ENCODE data around the gene PGAP6. TPM values are rescaled to one million over a fixed set of nuclear protein-coding genes. Genes with fewer than 3 reads are reported as not detected.

The PGAP6 gene
- total and polyA plus RNA-seq, 2 of the 13 experiments (the other 11 are each of a cell fraction or from before 2014, with no cell fraction given): 52.7 to 136 TPM

- TF ChIP-seq ZFP36L2 (CRISPR knock-in tag; IDR thresholded peaks at IDR 0.05) (no peak), ZNF605 (CRISPR knock-in tag; IDR thresholded peaks at IDR 0.05) (0 out of 2 replicates have a peak, but pooled peaks have one; percentile 30), EP300 (IDR thresholded peaks at IDR 0.05; ENCODE audit: low read depth in 2 of 2, low read length in 2 of 2) (no peak), EP300 (CRISPR knock-in tag; IDR thresholded peaks at IDR 0.05; ENCODE audit: borderline replicate concordance) (no peak), ZEB1 (IDR thresholded peaks at IDR 0.05; ENCODE audit: insufficient replicate concordance, low read depth) (peak; percentile 71), PHF8 (CRISPR knock-in tag; IDR thresholded peaks at IDR 0.05) (peak; percentile 34), KLF13 (CRISPR knock-in tag; IDR thresholded peaks at IDR 0.05) (no peak), IRX3 (CRISPR knock-in tag; IDR thresholded peaks at IDR 0.05; ENCODE audit: borderline replicate concordance, low read depth) (0 out of 2 replicates have a peak, but pooled peaks have one; percentile 69), ZNF512 (CRISPR knock-in tag; IDR thresholded peaks at IDR 0.05) (no peak), KDM2A (CRISPR knock-in tag; IDR thresholded peaks at IDR 0.05; ENCODE audit: borderline replicate concordance, low read depth) (peak; percentile 87), ZNF724P (CRISPR knock-in tag; IDR thresholded peaks at IDR 0.05; ENCODE audit: borderline replicate concordance) (peak; percentile 89; the same call in 1 of the 2 replicates), PBX2 (CRISPR knock-in tag; IDR thresholded peaks at IDR 0.05) (no peak), ZNF557 (CRISPR knock-in tag; IDR thresholded peaks at IDR 0.05) (peak; percentile 67; the same call in 1 of the 2 replicates), CC2D1A (CRISPR knock-in tag; IDR thresholded peaks at IDR 0.05) (no peak), PHB2 (IDR thresholded peaks at IDR 0.05; ENCODE audit: partially characterized antibody) (no peak)
- TF ChIP-seq, protein P1, sequence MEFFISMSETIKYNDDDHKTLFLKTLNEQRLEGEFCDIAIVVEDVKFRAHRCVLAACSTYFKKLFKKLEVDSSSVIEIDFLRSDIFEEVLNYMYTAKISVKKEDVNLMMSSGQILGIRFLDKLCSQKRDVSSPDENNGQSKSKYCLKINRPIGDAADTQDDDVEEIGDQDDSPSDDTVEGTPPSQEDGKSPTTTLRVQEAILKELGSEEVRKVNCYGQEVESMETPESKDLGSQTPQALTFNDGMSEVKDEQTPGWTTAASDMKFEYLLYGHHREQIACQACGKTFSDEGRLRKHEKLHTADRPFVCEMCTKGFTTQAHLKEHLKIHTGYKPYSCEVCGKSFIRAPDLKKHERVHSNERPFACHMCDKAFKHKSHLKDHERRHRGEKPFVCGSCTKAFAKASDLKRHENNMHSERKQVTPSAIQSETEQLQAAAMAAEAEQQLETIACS (CRISPR knock-in tag; IDR thresholded peaks at IDR 0.05): no peak
- TF ChIP-seq, protein P2, sequence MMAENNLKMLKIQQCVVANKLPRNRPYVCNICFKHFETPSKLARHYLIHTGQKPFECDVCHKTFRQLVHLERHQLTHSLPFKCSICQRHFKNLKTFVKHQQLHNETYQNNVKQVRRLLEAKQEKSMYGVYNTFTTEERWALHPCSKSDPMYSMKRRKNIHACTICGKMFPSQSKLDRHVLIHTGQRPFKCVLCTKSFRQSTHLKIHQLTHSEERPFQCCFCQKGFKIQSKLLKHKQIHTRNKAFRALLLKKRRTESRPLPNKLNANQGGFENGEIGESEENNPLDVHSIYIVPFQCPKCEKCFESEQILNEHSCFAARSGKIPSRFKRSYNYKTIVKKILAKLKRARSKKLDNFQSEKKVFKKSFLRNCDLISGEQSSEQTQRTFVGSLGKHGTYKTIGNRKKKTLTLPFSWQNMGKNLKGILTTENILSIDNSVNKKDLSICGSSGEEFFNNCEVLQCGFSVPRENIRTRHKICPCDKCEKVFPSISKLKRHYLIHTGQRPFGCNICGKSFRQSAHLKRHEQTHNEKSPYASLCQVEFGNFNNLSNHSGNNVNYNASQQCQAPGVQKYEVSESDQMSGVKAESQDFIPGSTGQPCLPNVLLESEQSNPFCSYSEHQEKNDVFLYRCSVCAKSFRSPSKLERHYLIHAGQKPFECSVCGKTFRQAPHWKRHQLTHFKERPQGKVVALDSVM (CRISPR knock-in tag; IDR thresholded peaks at IDR 0.05): no peak
- TF ChIP-seq, protein P3, sequence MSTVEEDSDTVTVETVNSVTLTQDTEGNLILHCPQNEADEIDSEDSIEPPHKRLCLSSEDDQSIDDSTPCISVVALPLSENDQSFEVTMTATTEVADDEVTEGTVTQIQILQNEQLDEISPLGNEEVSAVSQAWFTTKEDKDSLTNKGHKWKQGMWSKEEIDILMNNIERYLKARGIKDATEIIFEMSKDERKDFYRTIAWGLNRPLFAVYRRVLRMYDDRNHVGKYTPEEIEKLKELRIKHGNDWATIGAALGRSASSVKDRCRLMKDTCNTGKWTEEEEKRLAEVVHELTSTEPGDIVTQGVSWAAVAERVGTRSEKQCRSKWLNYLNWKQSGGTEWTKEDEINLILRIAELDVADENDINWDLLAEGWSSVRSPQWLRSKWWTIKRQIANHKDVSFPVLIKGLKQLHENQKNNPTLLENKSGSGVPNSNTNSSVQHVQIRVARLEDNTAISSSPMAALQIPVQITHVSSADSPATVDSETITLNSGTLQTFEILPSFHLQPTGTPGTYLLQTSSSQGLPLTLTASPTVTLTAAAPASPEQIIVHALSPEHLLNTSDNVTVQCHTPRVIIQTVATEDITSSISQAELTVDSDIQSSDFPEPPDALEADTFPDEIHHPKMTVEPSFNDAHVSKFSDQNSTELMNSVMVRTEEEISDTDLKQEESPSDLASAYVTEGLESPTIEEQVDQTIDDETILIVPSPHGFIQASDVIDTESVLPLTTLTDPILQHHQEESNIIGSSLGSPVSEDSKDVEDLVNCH (CRISPR knock-in tag; IDR thresholded peaks at IDR 0.05): 0 out of 2 replicates have a peak, but pooled peaks have one; percentile 25
- TF ChIP-seq, protein P4, sequence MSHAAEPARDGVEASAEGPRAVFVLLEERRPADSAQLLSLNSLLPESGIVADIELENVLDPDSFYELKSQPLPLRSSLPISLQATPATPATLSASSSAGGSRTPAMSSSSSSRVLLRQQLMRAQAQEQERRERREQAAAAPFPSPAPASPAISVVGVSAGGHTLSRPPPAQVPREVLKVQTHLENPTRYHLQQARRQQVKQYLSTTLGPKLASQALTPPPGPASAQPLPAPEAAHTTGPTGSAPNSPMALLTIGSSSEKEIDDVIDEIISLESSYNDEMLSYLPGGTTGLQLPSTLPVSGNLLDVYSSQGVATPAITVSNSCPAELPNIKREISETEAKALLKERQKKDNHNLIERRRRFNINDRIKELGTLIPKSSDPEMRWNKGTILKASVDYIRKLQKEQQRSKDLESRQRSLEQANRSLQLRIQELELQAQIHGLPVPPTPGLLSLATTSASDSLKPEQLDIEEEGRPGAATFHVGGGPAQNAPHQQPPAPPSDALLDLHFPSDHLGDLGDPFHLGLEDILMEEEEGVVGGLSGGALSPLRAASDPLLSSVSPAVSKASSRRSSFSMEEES (CRISPR knock-in tag; IDR thresholded peaks at IDR 0.05): peak; percentile 63; the same call in 1 of the 2 replicates
Measured at GRCh38 chr16:361872-362701, 19.7 kb downstream of the PGAP6 start (continued).
